Epithelial cell of prostate (primary cell): Measurements from ENCODE around the gene PHLDB2.
A peak's percentile ranks its signal among the peaks of the same experiment; 100 is the strongest.

Source experiments
- DNase-seq: peaks from one replicate; pipeline ENCODE4 v3.0.0-alpha.2; 2011; ENCODE audit warnings: low read depth, low spot score
- H3K27ac ChIP-seq: fragments of 450-650 bp; 2 replicates; pipeline ENCODE4 v1.5.1; 2017; ENCODE audit warnings: mild to moderate bottlenecking

The PHLDB2 gene

GRCh38 chr3:111917300-111917699 is 58.2 kb downstream of the PHLDB2 start:
- DNase-seq, result no peak
- H3K27ac ChIP-seq, result peak overlapping the region; percentile 84

GRCh38 chr3:111919370-111920065 is 60.5 kb downstream of the PHLDB2 start:
- no peak for DNase-seq
- H3K27ac ChIP-seq, result peak overlapping the region; percentile 96

GRCh38 chr3:111921181-111921580 is 62.1 kb downstream of the PHLDB2 start:
- DNase-seq, result no peak

GRCh38 chr3:111923095-111923771 is 64.2 kb downstream of the PHLDB2 start:
- no peak for DNase-seq
- peak overlapping the region; percentile 96 for H3K27ac ChIP-seq

More at GRCh38 chr3:111921181-111921580, 62.1 kb downstream of the PHLDB2 start:
- peak overlapping the region; percentile 96 for H3K27ac ChIP-seq

- no peak for DNase-seq
- H3K27ac ChIP-seq, result peak overlapping the region; percentile 96
Observed at GRCh38 chr3:111923806-111924205, 64.7 kb downstream of the PHLDB2 start.

GRCh38 chr3:111924283-111924682 is 65.2 kb downstream of the PHLDB2 start:
- peak overlapping the region; percentile 96 for H3K27ac ChIP-seq
- DNase-seq, result peak; percentile 45

GRCh38 chr3:111926266-111926676 is 67.2 kb downstream of the PHLDB2 start:
- DNase-seq, result no peak
- peak overlapping the region; percentile 96 for H3K27ac ChIP-seq

GRCh38 chr3:111928613-111929012 is 69.5 kb downstream of the PHLDB2 start:
- DNase-seq, result no peak
- H3K27ac ChIP-seq, result no peak overlapping the region

- no peak for DNase-seq
- no peak overlapping the region for H3K27ac ChIP-seq
Observed at GRCh38 chr3:111929484-111929883, 70.4 kb downstream of the PHLDB2 start.

GRCh38 chr3:111932946-111933345 is 73.9 kb downstream of the PHLDB2 start:
- DNase-seq, result no peak
- peak overlapping the region; percentile 91 for H3K27ac ChIP-seq

- peak overlapping the region; percentile 91 for H3K27ac ChIP-seq
- no peak for DNase-seq
Observed at GRCh38 chr3:111936191-111936841, 77.3 kb downstream of the PHLDB2 start.

- H3K27ac ChIP-seq, result peak overlapping the region; percentile 91
- no peak for DNase-seq
Observed at GRCh38 chr3:111936967-111937366, 77.9 kb downstream of the PHLDB2 start.

- DNase-seq, result no peak
- H3K27ac ChIP-seq, result peak overlapping the region; percentile 91
Observed at GRCh38 chr3:111937871-111938270, 78.8 kb downstream of the PHLDB2 start.

GRCh38 chr3:111939873-111940272 is 80.8 kb downstream of the PHLDB2 start:
- no peak overlapping the region for H3K27ac ChIP-seq
- DNase-seq, result no peak

GRCh38 chr3:111943533-111943932 is 84.5 kb downstream of the PHLDB2 start:
- no peak for DNase-seq
- peak overlapping the region; percentile 72 for H3K27ac ChIP-seq

GRCh38 chr3:111944372-111944771 is 85.3 kb downstream of the PHLDB2 start:
- peak overlapping the region; percentile 72 for H3K27ac ChIP-seq
- no peak for DNase-seq

- H3K27ac ChIP-seq, result no peak overlapping the region
- DNase-seq, result no peak
Observed at GRCh38 chr3:111947231-111947630, 88.2 kb downstream of the PHLDB2 start.

GRCh38 chr3:111948786-111949185 is 89.7 kb downstream of the PHLDB2 start:
- H3K27ac ChIP-seq, result no peak overlapping the region
- DNase-seq, result no peak

GRCh38 chr3:111949712-111950111 is 90.6 kb downstream of the PHLDB2 start:
- no peak overlapping the region for H3K27ac ChIP-seq
- no peak for DNase-seq

GRCh38 chr3:111951032-111951431 is 92.0 kb downstream of the PHLDB2 start:
- DNase-seq, result no peak
- no peak overlapping the region for H3K27ac ChIP-seq

- H3K27ac ChIP-seq, result no peak overlapping the region
- DNase-seq, result no peak
Observed at GRCh38 chr3:111952086-111952485, 93.0 kb downstream of the PHLDB2 start.
